Motor neuron (in vitro differentiated cells): Measurements from ENCODE around the gene TBC1D2. TPM values are rescaled to one million over a fixed set of nuclear protein-coding genes. Genes with fewer than 3 reads are reported as not detected.
"Not testable (repeated sequence)": the region's sequence is repeated elsewhere in the genome, so short reads cannot be mapped to it uniquely, and the experiment has no call there.

Experiments
- ATAC-seq, 8 experiments: fragments of 200-7000 bp; cut with Tn5 transposase; replicated peaks in 6 of 8; 2 replicates each; pipeline ENCODE4 v1.8.0; 2021; ENCODE audit warnings: mild to moderate bottlenecking in 8 of 8, moderate library complexity in 8 of 8
- H3K27ac ChIP-seq, 2 donors: fragments of 250-450 bp; sonication (Bioruptor Pico); 2 replicates each; pipeline ENCODE4 v1.9.0; 2021; ENCODE audit warnings: antibody characterized with exemption in 2 of 2, mild to moderate bottlenecking in 2 of 2, moderate library complexity in 1 of 2
- H3K4me1 ChIP-seq, 2 donors: fragments of 250-450 bp; sonication (Bioruptor Pico); replicated peaks in 1 of 2; 2 replicates each; pipeline ENCODE4 v1.6.1; 2021; ENCODE audit warnings: antibody characterized with exemption in 2 of 2, mild to moderate bottlenecking in 2 of 2, moderate library complexity in 1 of 2
- H3K4me3 ChIP-seq, 5 donors: fragments of 250-450 bp; sonication (Bioruptor Pico); 2 replicates each; pipeline ENCODE4 v1.9.0; 2021; ENCODE audit warnings: antibody characterized with exemption in 5 of 5, mild to moderate bottlenecking in 5 of 5, moderate library complexity in 4 of 5
- WGBS, 10 experiments: fragments of 450-650 bp; shearing (Covaris generic); methylation state at CpG; one replicate each; pipeline ENCODE4 v1.0.0; 2022; 5-methylcytosine and 5-hydroxymethylcytosine counted together
- in situ Hi-C, 9 experiments: fragments of 400-800 bp; cut with MboI; loops; one replicate each; pipeline ENCODE4 v1.15.0; 2021; ENCODE audit warnings: low sequenced_read_pairs in 9 of 9, low pct_unique_long_range_greater_than_20kb in 2 of 9; ENCODE audit not compliant: unreplicated experiment in 9 of 9
- total RNA-seq, 8 experiments: library from RNA; unstranded; fragments of 300-600 nt; gene quantifications; 2 replicates each; pipeline versions ENCODE4 v1.2.3 to v1.2.4, GENCODE V29; 2022

The TBC1D2 gene
- total RNA-seq, 8 experiments from 2014 or later: 0.79 to 10.6 (median 2.1) TPM

DNA sequence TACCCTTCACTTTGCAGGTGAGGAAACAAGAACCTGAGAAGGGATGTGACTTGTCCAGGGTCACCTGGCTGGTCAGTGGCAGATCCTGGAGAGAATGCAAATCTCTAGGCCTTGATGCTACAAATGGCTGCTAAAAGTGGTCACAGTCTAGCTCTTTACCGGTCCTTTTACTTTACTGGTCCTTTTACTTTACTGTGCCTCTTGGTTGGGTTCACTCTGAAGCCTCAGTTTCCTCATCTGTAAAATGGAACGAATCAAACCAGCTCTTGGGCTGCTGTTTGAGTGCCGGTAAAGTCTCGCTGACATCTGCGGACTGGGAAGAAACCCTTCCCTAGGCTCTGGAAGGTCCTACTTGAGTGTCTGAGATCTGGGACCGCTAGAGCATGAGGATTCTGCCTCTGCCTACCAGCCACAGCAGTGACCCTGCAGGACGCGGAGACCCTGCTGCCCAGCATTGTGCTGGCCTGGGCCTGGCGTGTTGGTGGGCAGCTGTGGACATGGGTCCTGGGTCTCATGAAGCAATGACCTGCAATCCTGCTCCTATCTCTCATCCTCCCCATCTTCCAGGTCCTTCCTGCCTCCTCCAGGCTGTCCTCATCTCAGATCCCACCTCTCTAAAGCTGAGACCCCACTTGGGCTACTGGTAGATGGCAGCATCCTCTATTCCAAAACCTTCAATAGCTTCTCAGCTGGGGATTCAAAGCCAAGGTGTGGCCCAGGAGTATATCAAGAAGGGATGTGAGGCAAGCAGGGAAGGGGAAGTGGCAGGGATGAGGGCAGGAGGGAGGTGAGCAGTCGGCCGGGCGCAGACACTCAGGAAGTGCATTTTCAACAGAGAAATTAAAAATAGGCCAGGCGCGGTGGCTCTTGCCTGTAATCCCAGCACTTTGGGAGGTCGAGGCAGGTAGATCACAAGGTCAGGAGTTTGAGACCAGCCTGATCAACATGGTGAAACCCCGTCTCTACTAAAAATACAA is 76.3 kb downstream of the TBC1D2 start:
- no peak overlapping the region for H3K27ac ChIP-seq
- in situ Hi-C loops: no loop called here
- WGBS, 10 experiments: 50 to 100% (median 80%) methylated on average over 2 to 14 of the region's 16 CpGs; no CpG with 5 or more reads in 1 of the 10 experiments
- H3K4me3 ChIP-seq: no peak overlapping the region
- ATAC-seq: no peak
- peaks cover 0 to 3% of the 10 kb centered on the region in 2 donors for H3K4me1 ChIP-seq

DNA sequence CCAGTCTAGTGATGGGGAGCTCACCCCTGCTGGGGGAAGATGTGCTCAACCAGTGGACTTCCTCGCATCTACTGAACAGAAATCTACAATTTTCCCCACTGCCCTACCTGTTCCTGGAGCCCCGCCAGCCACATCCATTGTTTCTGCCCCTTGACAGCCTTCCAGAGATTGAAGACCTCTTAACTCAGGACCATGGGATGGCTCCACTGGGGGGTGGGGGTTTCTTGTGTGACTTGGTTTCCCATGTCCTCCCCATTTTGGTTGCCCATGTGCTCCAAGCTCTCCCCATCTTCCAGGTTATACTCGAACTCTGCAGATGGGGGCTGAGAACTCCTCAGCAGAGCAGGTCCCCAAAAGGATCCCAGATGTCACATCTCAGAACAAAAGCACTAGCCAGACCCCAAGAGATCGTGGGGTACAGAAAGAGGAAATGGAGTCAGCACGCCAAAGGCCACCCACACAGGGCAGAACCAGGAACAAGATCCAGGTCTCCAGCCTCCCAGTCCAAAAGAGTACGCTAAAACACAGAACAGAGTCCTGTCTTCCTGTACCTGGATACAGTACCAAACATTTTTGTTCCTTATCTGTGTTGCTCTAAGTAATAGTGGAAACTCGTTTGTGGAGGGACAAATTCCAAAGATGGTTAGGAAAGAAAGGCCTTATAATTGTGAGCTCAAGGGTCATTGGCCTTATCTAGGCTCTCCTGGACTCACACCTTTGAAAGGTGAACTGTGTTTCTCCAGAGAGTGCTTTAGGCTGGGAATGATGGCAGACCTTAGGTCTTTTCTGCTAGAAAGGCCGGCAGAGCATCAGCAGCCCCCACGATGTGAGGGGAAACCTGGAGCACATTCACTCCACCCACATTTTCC is 78.8 kb downstream of the TBC1D2 start:
- H3K27ac ChIP-seq: no peak overlapping the region
- ATAC-seq: no peak
- no peak overlapping the region for H3K4me3 ChIP-seq
- peaks cover 3% of the 10 kb centered on the region in 2 donors for H3K4me1 ChIP-seq
- WGBS, 10 experiments: 10 to 100% (median 80%) methylated on average over 1 to 6 of the region's 9 CpGs; no CpG with 5 or more reads in 2 of the 10 experiments
- in situ Hi-C loops: no loop called here

GRCh38 chr9:98175762-98176161 is 79.7 kb downstream of the TBC1D2 start:
- in situ Hi-C loops: no loop called here
- Histone ChIP-seq H3K4me1 (peaks cover 3 to 8% of the 10 kb centered on the region in 2 donors), H3K4me3 (no peak overlapping the region), H3K27ac (no peak overlapping the region)
- no peak for ATAC-seq
- WGBS, 10 experiments: 53 to 100% (median 86%) methylated on average over 3 of the region's 3 CpGs; no CpG with 5 or more reads in 3 of the 10 experiments

GRCh38 chr9:98175028-98175569 is 80.3 kb downstream of the TBC1D2 start:
- in situ Hi-C loops: no loop called here
- WGBS, 10 experiments: 0 to 33% (median 16%) methylated on average over 1 to 3 of the region's 6 CpGs; no CpG with 5 or more reads in 6 of the 10 experiments
- Histone ChIP-seq H3K4me1 (peaks cover 3 to 8% of the 10 kb centered on the region in 2 donors), H3K4me3 (no peak overlapping the region), H3K27ac (no peak overlapping the region)
- ATAC-seq: no peak

GRCh38 chr9:98174502-98174918 is 80.9 kb downstream of the TBC1D2 start:
- 50 to 95% (median 75%) methylated on average over 1 to 4 of the region's 5 CpGs; no CpG with 5 or more reads in 4 of the 10 experiments for WGBS, 10 experiments
- H3K4me1 ChIP-seq, H3K4me3 ChIP-seq, H3K27ac ChIP-seq, in situ Hi-C loops: not testable (repeated sequence)
- peak in 3 of 8 experiments; percentile 32 to 69 (median 51) for ATAC-seq

GRCh38 chr9:98173181-98173580 is 82.3 kb downstream of the TBC1D2 start:
- Histone ChIP-seq H3K4me3 (no peak overlapping the region), H3K4me1 (peaks cover 17 to 19% of the 10 kb centered on the region in 2 donors), H3K27ac (no peak overlapping the region)
- no peak for ATAC-seq
- 83 to 98% (median 89%) methylated on average over 1 to 9 of the region's 16 CpGs; no CpG with 5 or more reads in 6 of the 10 experiments for WGBS, 10 experiments
- in situ Hi-C loops: no loop called here

DNA sequence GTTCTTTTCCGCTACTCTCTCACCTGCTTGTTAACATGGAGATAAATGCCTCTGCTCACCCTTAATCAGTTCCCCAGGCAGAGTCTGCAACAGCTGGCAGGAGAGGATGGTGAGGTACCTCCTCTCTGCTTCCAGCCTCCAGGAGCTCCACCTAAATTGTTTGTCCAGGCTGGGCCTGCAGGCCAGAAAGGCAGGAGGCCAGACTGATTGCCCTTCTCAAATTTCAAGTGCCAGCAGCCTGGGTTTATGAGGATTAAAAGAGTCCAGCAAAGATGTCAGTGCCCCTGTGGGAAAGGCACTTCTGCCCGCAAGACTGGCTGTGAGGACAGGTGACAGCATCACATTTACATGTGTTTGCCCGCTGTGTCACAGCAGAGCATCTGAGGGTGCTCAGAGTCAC is 82.8 kb downstream of the TBC1D2 start:
- peak in 1 of 8 experiments; percentile 75 for ATAC-seq
- in situ Hi-C loops: no loop called here
- WGBS, 10 experiments: 60 to 80% (median 80%) methylated on average over 1 of the region's 3 CpGs; no CpG with 5 or more reads in 7 of the 10 experiments
- no peak overlapping the region for H3K27ac ChIP-seq
- H3K4me1 ChIP-seq: peaks cover 17 to 19% of the 10 kb centered on the region in 2 donors
- H3K4me3 ChIP-seq: no peak overlapping the region

DNA sequence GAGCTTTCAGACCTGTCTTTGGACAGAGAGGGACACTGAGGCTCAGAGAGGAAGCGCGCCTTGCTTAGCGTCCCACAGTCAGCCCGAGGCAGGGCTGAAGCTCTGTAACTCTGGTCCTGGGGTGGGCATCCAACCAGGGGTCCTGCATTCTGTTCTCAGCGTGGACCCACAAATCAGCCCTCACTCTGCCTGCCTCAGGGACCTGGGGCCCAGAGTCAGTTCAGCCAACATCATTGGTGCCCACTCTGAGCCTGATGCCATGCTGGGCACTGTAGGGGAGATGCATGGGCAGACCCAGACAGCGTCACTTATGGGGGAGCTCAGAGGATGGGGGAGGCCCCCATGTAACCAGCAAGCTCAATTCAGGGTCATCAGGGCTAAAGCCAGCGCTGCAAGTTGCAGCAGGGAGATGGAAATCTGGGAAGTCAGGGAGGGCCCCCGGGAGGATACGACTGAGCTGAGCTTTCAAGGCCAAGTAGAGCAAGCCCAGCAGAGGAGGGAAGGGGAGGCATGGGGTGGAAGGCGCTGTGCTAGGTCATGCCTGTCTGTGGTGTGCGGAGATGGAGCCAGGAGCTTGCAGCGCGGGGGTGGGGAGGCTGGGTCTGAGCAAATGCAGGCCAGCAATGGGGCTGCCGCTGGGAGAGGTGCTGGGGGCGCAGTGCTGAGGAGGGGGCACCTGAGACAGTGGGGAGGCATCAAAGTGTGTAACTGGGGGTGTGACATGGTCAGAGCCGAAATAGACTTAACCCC is 84.1 kb downstream of the TBC1D2 start:
- in situ Hi-C loops: no loop called here
- peak in 5 of 8 experiments; percentile 26 to 71 (median 54) for ATAC-seq
- Histone ChIP-seq H3K4me1 (peaks cover 17 to 19% of the 10 kb centered on the region in 2 donors), H3K4me3 (no peak overlapping the region), H3K27ac (peak overlapping the region in 1 of 2 donors; percentile 5)
- 20 to 100% (median 77%) methylated on average over 1 to 4 of the region's 16 CpGs; no CpG with 5 or more reads in 7 of the 10 experiments for WGBS, 10 experiments

DNA sequence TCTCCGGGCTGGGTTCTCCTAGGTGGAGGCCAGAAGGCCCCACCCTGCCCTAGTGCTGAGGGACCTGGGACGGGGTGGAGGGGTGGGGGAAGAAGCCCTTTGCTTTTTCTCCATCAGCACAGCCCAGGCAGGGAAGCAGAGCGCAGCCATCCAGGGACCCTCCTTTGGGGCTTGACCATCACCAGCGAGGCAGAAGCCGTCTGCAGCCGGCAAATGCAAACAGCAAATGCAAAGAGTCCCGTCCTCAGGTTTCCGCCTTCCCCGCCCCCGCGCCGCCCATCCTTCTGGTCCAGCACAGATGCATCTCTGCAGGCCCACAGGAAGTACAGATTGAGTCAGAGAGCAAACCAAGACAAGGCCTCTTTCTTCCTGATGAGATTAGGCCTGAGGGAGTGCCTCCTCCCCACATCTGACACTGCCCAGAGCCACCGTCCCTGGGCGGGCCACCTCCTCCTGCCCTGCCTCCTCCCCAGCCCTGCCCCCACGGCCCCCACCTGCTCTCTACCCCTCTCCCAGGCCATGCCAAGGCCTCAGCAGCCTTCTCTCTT is 86.4 kb downstream of the TBC1D2 start:
- Histone ChIP-seq H3K27ac (peak overlapping the region; percentile 21 to 48), H3K4me1 (peaks cover 20 to 23% of the 10 kb centered on the region in 2 donors), H3K4me3 (no peak overlapping the region)
- 0 to 80% (median 0%) methylated on average over 1 of the region's 15 CpGs; no CpG with 5 or more reads in 7 of the 10 experiments for WGBS, 10 experiments
- ATAC-seq: peak; percentile 84 to 96 (median 90)
- in situ Hi-C loops: no loop called here

GRCh38 chr9:98168153-98168780 is 87.2 kb downstream of the TBC1D2 start:
- Histone ChIP-seq H3K4me3 (no peak overlapping the region), H3K4me1 (peaks cover 20 to 23% of the 10 kb centered on the region in 2 donors), H3K27ac (no peak overlapping the region)
- in situ Hi-C loops: no loop called here
- WGBS, 10 experiments: 0 to 90% (median 80%) methylated on average over 1 to 3 of the region's 3 CpGs; no CpG with 5 or more reads in 3 of the 10 experiments
- ATAC-seq: no peak

DNA sequence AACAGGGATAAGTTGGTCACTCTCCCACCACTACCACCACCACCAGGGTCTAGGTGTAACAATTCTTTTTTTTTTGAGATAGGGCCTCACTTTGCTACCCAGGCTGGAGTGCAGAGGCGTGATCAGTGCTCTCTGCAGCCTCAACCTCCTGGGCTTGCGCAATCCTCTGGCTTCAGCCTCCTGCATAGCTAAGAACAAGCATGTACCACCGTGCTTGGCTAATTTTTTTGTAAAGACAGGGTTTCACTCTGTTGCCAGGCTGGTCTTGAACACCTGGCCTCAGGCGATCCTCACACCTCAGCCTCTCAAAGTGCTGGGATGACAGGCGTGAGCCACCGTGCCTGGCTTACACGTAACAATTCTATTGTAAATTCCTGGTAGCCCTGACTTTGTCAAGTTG is 90.5 kb downstream of the TBC1D2 start:
- H3K27ac ChIP-seq: no peak overlapping the region
- ATAC-seq: no peak
- peaks cover 15 to 20% of the 10 kb centered on the region in 2 donors for H3K4me1 ChIP-seq
- no peak overlapping the region for H3K4me3 ChIP-seq
- in situ Hi-C loops: no loop called here
- 20 to 96% (median 74%) methylated on average over 1 to 5 of the region's 7 CpGs; no CpG with 5 or more reads in 4 of the 10 experiments for WGBS, 10 experiments
